ENCODE measurements around the gene THTPA.
"Not testable (repeated sequence)": the region's sequence is repeated elsewhere in the genome, so short reads cannot be mapped to it uniquely, and the experiment has no call there.

The THTPA gene

GRCh38 chr14:23601424-23601823 is 45.4 kb downstream of the THTPA start:
- H3K27me3 Mint-ChIP-seq, result peaks cover 3% of the 10 kb centered on the region
- peaks cover 15% of the 10 kb centered on the region for H3K4me1 Mint-ChIP-seq (ENCODE audit: low read depth)
- no peaks in the 10 kb centered on the region for H3K9me3 Mint-ChIP-seq
- no peak overlapping the region for H3K27ac Mint-ChIP-seq
- no peaks in the 10 kb centered on the region for H3K36me3 Mint-ChIP-seq (ENCODE audit: low read depth)
- H3K4me3 Mint-ChIP-seq, result no peak overlapping the region

GRCh38 chr14:23601845-23602180 is 45.7 kb downstream of the THTPA start:
- Mint-ChIP-seq H3K4me1 (ENCODE audit: low read depth) (peaks cover 19% of the 10 kb centered on the region), H3K9me3 (no peaks in the 10 kb centered on the region), H3K36me3 (ENCODE audit: low read depth) (no peaks in the 10 kb centered on the region), H3K27me3 (peaks cover 3% of the 10 kb centered on the region), H3K27ac (no peak overlapping the region), H3K4me3 (no peak overlapping the region)

- peaks cover 26% of the 10 kb centered on the region for H3K4me1 Mint-ChIP-seq (ENCODE audit: low read depth)
Measured at GRCh38 chr14:23602181-23603095, 46.4 kb downstream of the THTPA start.

GRCh38 chr14:23603103-23603502 is 47.0 kb downstream of the THTPA start:
- no peaks in the 10 kb centered on the region for H3K9me3 Mint-ChIP-seq
- no peak overlapping the region for H3K27ac Mint-ChIP-seq

More at GRCh38 chr14:23602181-23603095, 46.4 kb downstream of the THTPA start:
- H3K27me3 Mint-ChIP-seq, result peaks cover 3% of the 10 kb centered on the region
- no peak overlapping the region for H3K27ac Mint-ChIP-seq
- no peak overlapping the region for H3K4me3 Mint-ChIP-seq
- H3K9me3 Mint-ChIP-seq, result no peaks in the 10 kb centered on the region
- H3K36me3 Mint-ChIP-seq (ENCODE audit: low read depth), result no peaks in the 10 kb centered on the region

GRCh38 chr14:23604148-23604547 is 48.1 kb downstream of the THTPA start:
- H3K4me1 Mint-ChIP-seq (ENCODE audit: low read depth), result peaks cover 34% of the 10 kb centered on the region
- H3K4me3 Mint-ChIP-seq, result no peak overlapping the region
- H3K27ac Mint-ChIP-seq, result no peak overlapping the region
- peaks cover 3% of the 10 kb centered on the region for H3K27me3 Mint-ChIP-seq
- H3K9me3 Mint-ChIP-seq, result peaks cover 6% of the 10 kb centered on the region
- H3K36me3 Mint-ChIP-seq (ENCODE audit: low read depth), result peaks cover 4% of the 10 kb centered on the region

More at GRCh38 chr14:23603103-23603502, 47.0 kb downstream of the THTPA start:
- Mint-ChIP-seq H3K27me3 (peaks cover 3% of the 10 kb centered on the region), H3K4me1 (ENCODE audit: low read depth) (peaks cover 26% of the 10 kb centered on the region), H3K36me3 (ENCODE audit: low read depth) (no peaks in the 10 kb centered on the region), H3K4me3 (no peak overlapping the region)

GRCh38 chr14:23604675-23605170 is 48.7 kb downstream of the THTPA start:
- Mint-ChIP-seq H3K4me1 (ENCODE audit: low read depth) (peaks cover 39% of the 10 kb centered on the region), H3K4me3 (no peak overlapping the region), H3K9me3 (peaks cover 8% of the 10 kb centered on the region), H3K36me3 (ENCODE audit: low read depth) (peaks cover 6% of the 10 kb centered on the region), H3K27me3 (no peaks in the 10 kb centered on the region), H3K27ac (no peak overlapping the region)

- Mint-ChIP-seq H3K9me3 (peaks cover 8% of the 10 kb centered on the region), H3K27me3 (no peaks in the 10 kb centered on the region), H3K27ac (peak overlapping the region; percentile 79), H3K4me1 (ENCODE audit: low read depth) (peaks cover 53% of the 10 kb centered on the region), H3K4me3 (peak overlapping the region; percentile 6), H3K36me3 (ENCODE audit: low read depth) (peaks cover 6% of the 10 kb centered on the region)
Measured at GRCh38 chr14:23605931-23606585, 50.0 kb downstream of the THTPA start.

GRCh38 chr14:23608454-23608853 is 52.4 kb downstream of the THTPA start:
- Mint-ChIP-seq H3K4me3 (no peak overlapping the region), H3K27me3 (no peaks in the 10 kb centered on the region), H3K36me3 (ENCODE audit: low read depth) (peaks cover 6% of the 10 kb centered on the region), H3K9me3 (peaks cover 8% of the 10 kb centered on the region), H3K4me1 (ENCODE audit: low read depth) (peaks cover 56% of the 10 kb centered on the region), H3K27ac (peak overlapping the region; percentile 24)

GRCh38 chr14:23609001-23609400 is 52.9 kb downstream of the THTPA start:
- Mint-ChIP-seq H3K9me3 (peaks cover 8% of the 10 kb centered on the region), H3K27me3 (no peaks in the 10 kb centered on the region), H3K36me3 (ENCODE audit: low read depth) (peaks cover 6% of the 10 kb centered on the region), H3K4me1 (ENCODE audit: low read depth) (peaks cover 56% of the 10 kb centered on the region), H3K27ac (peak overlapping the region; percentile 24), H3K4me3 (no peak overlapping the region)

- peak overlapping the region; percentile 87 for H3K27ac Mint-ChIP-seq
- not testable (repeated sequence) for H3K9me3 Mint-ChIP-seq; H3K4me3 Mint-ChIP-seq; H3K27me3 Mint-ChIP-seq; H3K36me3 Mint-ChIP-seq (ENCODE audit: low read depth)
- H3K4me1 Mint-ChIP-seq (ENCODE audit: low read depth), result peaks cover 56% of the 10 kb centered on the region
Measured at GRCh38 chr14:23609411-23610089, 53.5 kb downstream of the THTPA start.
